SK-N-SH treated with all-trans-retinoic acid at 6 μM for 48 hours (cell line): ENCODE results near the gene DHDDS.

Source experiments
- TCF4 ChIP-seq: fragments of 250-450 bp; sonication (Bioruptor Pico); IDR thresholded peaks from 2 replicates; pipeline ENCODE4 v1.8.0; 2021; ENCODE audit warnings: mild to moderate bottlenecking, moderate library complexity, borderline replicate concordance
- ZNF8 ChIP-seq: fragments of 450-650 bp; formaldehyde crosslinking; IDR thresholded peaks from 2 replicates; pipeline ENCODE4 v1.5.0; 2020; ENCODE audit warnings: mild to moderate bottlenecking, moderate library complexity
- TF ChIP-seq, protein P1 (sequence below): fragments of 250-450 bp; sonication (Bioruptor Pico); IDR thresholded peaks from 2 replicates; pipeline ENCODE4 v1.8.0; 2020; ENCODE audit warnings: mild to moderate bottlenecking, moderate library complexity, borderline replicate concordance
- TF ChIP-seq, protein P2 (sequence below): fragments of 250-450 bp; sonication (Bioruptor Pico); IDR thresholded peaks from 2 replicates; pipeline ENCODE4 v1.8.0; 2021; ENCODE audit warnings: low read depth, mild to moderate bottlenecking, moderate library complexity, borderline replicate concordance

DNA sequence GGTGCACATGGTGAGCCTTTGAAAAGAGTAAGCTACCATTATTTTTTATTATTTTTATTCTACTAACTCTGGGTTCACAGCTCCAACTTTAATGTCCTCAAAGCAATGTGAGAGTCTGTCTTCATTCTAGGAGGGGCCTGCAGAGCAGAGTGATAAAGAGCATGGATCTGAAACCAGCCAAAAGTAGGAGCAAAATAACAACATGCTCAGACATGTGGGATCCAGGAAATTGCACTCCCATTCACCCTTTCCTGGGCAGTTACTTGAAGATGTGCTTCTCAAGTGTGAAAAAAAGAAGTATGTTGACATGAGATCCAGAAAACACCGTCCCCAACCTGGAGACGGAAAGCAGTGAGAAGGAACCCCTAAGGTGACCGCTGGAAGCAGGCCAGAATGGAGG is 30.2 kb upstream of the DHDDS start:
- TF ChIP-seq TCF4 (CRISPR knock-in tag) = no peak
- TF ChIP-seq ZNF8 (CRISPR knock-in tag) = no peak
- TF ChIP-seq, protein P1, sequence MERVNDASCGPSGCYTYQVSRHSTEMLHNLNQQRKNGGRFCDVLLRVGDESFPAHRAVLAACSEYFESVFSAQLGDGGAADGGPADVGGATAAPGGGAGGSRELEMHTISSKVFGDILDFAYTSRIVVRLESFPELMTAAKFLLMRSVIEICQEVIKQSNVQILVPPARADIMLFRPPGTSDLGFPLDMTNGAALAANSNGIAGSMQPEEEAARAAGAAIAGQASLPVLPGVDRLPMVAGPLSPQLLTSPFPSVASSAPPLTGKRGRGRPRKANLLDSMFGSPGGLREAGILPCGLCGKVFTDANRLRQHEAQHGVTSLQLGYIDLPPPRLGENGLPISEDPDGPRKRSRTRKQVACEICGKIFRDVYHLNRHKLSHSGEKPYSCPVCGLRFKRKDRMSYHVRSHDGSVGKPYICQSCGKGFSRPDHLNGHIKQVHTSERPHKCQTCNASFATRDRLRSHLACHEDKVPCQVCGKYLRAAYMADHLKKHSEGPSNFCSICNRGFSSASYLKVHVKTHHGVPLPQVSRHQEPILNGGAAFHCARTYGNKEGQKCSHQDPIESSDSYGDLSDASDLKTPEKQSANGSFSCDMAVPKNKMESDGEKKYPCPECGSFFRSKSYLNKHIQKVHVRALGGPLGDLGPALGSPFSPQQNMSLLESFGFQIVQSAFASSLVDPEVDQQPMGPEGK (CRISPR knock-in tag) = no peak
- TF ChIP-seq, protein P2, sequence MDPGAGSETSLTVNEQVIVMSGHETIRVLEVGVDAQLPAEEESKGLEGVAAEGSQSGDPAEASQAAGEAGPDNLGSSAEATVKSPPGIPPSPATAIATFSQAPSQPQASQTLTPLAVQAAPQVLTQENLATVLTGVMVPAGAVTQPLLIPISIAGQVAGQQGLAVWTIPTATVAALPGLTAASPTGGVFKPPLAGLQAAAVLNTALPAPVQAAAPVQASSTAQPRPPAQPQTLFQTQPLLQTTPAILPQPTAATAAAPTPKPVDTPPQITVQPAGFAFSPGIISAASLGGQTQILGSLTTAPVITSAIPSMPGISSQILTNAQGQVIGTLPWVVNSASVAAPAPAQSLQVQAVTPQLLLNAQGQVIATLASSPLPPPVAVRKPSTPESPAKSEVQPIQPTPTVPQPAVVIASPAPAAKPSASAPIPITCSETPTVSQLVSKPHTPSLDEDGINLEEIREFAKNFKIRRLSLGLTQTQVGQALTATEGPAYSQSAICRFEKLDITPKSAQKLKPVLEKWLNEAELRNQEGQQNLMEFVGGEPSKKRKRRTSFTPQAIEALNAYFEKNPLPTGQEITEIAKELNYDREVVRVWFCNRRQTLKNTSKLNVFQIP (CRISPR knock-in tag) = no peak
